Erythroblast (primary cell): ENCODE data around the gene PIMREG.

Source experiments
- DNase-seq, 2 experiments: peaks; one replicate each; lab custom pipeline; 2025; lab: John Stamatoyannopoulos, UW
- GATA1 ChIP-seq: IDR thresholded peaks from 2 replicates; pipeline ENCODE4 v1.6.1; 2011; ENCODE audit warnings: low read depth, mild to moderate bottlenecking, control low read depth, low read length, moderate library complexity
- POLR2A ChIP-seq: IDR thresholded peaks from 2 replicates; pipeline ENCODE4 v1.6.1; 2011; ENCODE audit warnings: mild to moderate bottlenecking, low read length

Gene PIMREG

GRCh38 chr17:6487251-6488007 lies 43.2 kb downstream of the PIMREG start:
- DNase-seq: no peak

GRCh38 chr17:6488008-6488539 lies 43.8 kb downstream of the PIMREG start:
- no peak for TF ChIP-seq GATA1
- TF ChIP-seq POLR2A: no peak
- no peak for DNase-seq

More at GRCh38 chr17:6487251-6488007, 43.2 kb downstream of the PIMREG start:
- no peak for TF ChIP-seq GATA1
- TF ChIP-seq POLR2A: no peak

- TF ChIP-seq POLR2A (no peak), GATA1 (no peak)
Measured at GRCh38 chr17:6489016-6489550, 44.8 kb downstream of the PIMREG start.

GRCh38 chr17:6491071-6491700 lies 46.9 kb downstream of the PIMREG start:
- TF ChIP-seq POLR2A (no peak), GATA1 (no peak)
- no peak for DNase-seq

More at GRCh38 chr17:6489016-6489550, 44.8 kb downstream of the PIMREG start:
- DNase-seq: no peak

- no peak for TF ChIP-seq GATA1
- DNase-seq: peak in 1 of 2 experiments; percentile 13
Measured at GRCh38 chr17:6492892-6493674, 48.8 kb downstream of the PIMREG start.

GRCh38 chr17:6494239-6494941 lies 50.1 kb downstream of the PIMREG start:
- TF ChIP-seq GATA1 (no peak), POLR2A (no peak)
- DNase-seq: no peak

- DNase-seq: no peak
Measured at GRCh38 chr17:6495450-6496115, 51.3 kb downstream of the PIMREG start.

GRCh38 chr17:6496116-6496481 lies 51.8 kb downstream of the PIMREG start:
- TF ChIP-seq GATA1: no peak
- no peak for TF ChIP-seq POLR2A
- DNase-seq: no peak

More at GRCh38 chr17:6495450-6496115, 51.3 kb downstream of the PIMREG start:
- TF ChIP-seq GATA1 (no peak), POLR2A (no peak)

GRCh38 chr17:6496640-6497441 lies 52.6 kb downstream of the PIMREG start:
- no peak for DNase-seq
- TF ChIP-seq POLR2A (no peak), GATA1 (no peak)

GRCh38 chr17:6497496-6498221 lies 53.4 kb downstream of the PIMREG start:
- no peak for TF ChIP-seq GATA1
- TF ChIP-seq POLR2A: no peak
- DNase-seq: no peak

GRCh38 chr17:6498356-6498755 lies 54.1 kb downstream of the PIMREG start:
- no peak for DNase-seq
- TF ChIP-seq POLR2A (no peak), GATA1 (no peak)

GRCh38 chr17:6498901-6499540 lies 54.8 kb downstream of the PIMREG start:
- no peak for DNase-seq
- TF ChIP-seq GATA1 (no peak), POLR2A (no peak)
